Activated CD8-positive, alpha-beta memory T cell treated with anti-CD3 and anti-CD28 coated beads, Interleukin-2, amount 50 U/mL, for 24 hours (primary cell): ENCODE results near the gene PCDHA9.
"Not testable (repeated sequence)": the region's sequence is repeated elsewhere in the genome, so short reads cannot be mapped to it uniquely, and the experiment has no call there.

Source experiments
- DNase-seq: peaks from one replicate; pipeline ENCODE4 v3.0.0-alpha.2; 2020; ENCODE audit errors: extremely low read depth

The PCDHA9 gene

DNA sequence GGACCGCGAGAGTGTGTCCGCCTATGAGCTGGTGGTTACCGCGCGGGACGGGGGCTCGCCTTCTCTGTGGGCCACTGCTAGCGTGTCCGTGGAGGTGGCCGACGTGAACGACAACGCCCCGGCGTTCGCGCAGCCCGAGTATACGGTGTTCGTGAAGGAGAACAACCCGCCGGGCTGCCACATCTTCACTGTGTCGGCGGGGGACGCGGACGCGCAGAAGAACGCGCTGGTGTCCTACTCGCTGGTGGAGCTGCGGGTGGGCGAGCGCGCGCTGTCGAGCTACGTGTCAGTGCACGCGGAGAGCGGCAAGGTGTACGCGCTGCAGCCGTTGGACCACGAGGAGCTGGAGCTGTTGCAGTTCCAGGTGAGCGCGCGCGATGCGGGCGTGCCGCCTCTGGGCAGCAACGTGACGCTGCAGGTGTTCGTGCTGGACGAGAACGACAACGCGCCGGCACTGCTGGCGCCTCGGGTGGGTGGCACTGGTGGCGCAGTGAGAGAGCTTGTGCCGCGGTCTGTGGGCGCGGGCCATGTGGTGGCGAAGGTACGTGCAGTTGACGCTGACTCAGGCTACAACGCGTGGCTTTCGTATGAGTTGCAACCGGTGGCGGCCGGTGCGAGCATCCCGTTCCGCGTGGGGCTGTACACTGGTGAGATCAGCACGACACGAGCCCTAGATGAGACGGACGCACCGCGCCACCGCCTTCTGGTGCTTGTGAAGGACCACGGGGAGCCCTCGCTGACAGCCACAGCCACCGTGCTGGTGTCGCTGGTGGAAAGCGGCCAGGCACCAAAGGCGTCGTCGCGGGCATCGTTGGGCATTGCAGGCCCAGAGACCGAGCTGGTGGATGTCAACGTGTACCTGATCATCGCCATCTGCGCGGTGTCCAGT, 12.3 kb upstream of the PCDHA9 start:
- DNase-seq = no peak

GRCh38 chr5:140840978-140841962, 6.9 kb upstream of the PCDHA9 start, which contains the start of gene PCDHA8:
PCDHA8 (plus strand) TSS chr5:140841187; CDS start chr5:140841322, 135 bp downstream.
- no peak for DNase-seq

GRCh38 chr5:140842798-140843733, 5.1 kb upstream of the PCDHA9 start:
- DNase-seq = no peak

DNA sequence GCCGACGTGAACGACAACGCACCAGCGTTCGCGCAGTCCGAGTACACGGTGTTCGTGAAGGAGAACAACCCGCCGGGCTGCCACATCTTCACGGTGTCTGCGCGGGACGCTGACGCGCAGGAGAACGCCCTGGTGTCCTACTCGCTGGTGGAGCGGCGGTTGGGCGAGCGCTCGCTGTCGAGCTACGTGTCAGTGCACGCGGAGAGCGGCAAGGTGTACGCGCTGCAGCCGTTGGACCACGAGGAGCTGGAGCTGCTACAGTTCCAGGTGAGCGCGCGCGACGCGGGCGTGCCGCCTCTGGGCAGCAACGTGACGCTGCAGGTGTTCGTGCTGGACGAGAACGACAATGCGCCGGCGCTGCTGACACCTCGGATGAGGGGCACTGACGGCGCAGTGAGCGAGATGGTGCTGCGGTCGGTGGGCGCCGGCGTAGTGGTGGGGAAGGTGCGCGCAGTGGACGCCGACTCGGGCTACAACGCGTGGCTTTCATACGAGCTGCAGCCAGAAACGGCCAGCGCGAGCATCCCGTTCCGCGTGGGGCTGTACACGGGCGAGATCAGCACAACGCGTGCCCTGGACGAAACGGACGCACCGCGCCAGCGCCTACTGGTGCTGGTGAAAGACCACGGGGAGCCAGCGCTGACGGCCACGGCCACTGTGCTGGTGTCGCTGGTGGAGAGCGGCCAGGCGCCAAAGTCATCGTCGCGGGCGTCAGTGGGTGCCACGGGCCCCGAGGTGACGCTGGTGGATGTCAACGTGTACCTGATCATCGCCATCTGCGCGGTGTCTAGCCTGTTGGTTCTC, 1.9 kb downstream of the PCDHA9 start:
- DNase-seq = not testable (repeated sequence)

DNA sequence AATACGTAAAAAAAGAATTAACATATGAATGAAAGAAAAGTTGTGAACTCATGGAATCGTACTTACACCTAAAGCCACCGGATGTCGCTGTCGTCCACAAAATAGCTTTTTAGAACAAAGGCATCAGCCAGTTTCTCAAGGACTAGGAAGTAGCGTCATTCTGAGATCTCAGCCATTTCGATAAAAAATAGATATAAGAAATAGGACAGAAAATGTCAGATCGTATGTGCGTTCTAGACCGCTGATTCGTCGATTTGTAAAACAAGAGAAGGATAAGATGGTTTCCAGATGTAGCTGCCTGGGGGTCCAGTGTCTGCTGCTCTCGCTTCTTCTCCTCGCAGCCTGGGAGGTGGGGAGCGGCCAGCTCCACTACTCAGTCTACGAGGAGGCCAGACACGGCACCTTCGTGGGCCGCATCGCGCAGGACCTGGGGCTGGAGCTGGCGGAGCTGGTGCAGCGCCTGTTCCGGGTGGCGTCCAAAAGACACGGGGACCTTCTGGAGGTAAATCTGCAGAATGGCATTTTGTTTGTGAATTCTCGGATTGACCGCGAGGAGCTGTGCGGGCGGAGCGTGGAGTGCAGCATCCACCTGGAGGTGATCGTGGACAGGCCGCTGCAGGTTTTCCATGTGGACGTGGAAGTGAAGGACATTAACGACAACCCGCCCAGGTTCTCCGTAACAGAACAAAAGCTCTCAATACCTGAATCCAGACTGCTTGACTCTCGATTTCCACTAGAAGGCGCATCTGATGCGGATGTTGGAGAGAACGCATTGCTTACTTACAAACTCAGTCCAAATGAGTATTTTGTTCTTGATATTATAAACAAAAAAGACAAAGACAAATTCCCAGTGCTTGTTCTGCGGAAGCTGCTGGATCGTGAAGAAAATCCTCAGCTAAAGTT, 7.8 kb downstream of the PCDHA9 start, which contains the start of gene PCDHA10:
TSS of gene PCDHA10 (plus strand) at position 126 of the 903 bp plus-strand sequence. CDS start at position 278, 152 bp downstream.
- DNase-seq = no peak

DNA sequence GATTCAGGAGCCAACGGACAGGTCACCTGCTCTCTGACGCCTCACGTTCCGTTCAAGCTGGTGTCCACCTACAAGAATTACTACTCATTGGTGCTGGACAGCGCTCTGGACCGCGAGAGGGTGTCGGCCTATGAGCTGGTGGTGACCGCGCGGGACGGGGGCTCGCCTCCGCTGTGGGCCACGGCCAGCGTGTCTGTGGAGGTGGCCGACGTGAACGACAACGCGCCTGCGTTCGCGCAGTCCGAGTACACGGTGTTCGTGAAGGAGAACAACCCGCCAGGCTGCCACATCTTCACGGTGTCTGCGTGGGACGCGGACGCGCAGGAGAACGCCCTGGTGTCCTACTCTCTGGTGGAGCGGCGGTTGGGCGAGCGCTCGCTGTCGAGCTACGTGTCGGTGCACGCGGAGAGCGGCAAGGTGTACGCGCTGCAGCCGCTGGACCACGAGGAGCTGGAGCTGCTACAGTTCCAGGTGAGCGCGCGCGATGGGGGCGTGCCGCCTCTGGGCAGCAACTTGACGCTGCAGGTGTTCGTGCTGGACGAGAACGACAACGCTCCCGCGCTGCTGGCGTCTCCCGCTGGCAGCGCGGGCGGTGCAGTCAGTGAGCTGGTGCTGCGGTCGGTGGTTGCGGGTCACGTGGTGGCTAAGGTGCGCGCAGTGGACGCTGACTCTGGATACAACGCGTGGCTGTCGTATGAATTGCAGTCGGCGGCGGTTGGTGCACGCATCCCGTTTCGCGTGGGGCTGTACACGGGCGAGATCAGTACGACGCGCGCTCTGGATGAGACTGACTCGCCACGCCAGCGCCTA, 9.2 kb downstream of the PCDHA9 start:
- no peak for DNase-seq

GRCh38 chr5:140857987-140858240, 9.7 kb downstream of the PCDHA9 start:
- DNase-seq = no peak

DNA sequence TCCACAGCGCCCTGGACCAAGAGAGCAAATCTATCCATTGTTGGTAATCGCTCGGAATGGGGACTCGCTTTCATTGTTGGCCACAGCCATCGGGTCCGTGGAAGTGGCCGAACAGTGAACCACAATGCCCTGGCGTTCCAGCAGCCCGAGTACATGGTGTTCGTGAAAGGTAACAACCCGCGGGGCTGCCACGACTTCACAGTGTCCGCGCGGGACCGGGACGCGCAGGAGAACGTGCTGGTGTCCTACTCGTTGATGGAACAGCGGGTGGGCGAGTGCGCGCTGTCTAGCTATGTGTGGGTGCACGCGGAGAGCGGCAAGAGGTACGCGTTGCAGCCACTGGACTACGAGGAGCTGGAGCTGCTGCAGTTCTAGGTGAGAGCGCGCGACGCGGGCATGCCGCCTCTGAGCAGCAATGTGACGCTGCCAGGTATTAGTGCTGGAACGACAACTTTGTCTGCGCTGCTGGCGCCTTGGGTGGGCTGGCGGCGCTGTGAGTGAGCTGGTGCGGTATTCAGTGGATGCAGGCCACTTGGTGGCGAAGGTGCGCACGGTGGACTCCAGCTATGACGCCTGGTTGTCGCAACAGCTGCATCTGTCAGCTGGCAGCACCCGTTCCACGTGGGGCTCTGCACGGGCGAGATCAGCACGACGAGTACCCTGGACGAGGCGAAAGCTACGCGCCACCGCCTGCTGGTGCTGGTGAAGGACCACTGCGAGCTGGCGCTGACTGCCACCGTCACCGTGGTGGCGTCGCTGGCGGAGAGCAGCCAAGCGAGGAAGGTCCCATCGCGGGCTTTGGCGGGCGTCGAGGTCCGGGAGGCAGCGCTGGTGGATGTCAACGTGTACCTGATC, 14.5 kb downstream of the PCDHA9 start:
- DNase-seq = no peak

DNA sequence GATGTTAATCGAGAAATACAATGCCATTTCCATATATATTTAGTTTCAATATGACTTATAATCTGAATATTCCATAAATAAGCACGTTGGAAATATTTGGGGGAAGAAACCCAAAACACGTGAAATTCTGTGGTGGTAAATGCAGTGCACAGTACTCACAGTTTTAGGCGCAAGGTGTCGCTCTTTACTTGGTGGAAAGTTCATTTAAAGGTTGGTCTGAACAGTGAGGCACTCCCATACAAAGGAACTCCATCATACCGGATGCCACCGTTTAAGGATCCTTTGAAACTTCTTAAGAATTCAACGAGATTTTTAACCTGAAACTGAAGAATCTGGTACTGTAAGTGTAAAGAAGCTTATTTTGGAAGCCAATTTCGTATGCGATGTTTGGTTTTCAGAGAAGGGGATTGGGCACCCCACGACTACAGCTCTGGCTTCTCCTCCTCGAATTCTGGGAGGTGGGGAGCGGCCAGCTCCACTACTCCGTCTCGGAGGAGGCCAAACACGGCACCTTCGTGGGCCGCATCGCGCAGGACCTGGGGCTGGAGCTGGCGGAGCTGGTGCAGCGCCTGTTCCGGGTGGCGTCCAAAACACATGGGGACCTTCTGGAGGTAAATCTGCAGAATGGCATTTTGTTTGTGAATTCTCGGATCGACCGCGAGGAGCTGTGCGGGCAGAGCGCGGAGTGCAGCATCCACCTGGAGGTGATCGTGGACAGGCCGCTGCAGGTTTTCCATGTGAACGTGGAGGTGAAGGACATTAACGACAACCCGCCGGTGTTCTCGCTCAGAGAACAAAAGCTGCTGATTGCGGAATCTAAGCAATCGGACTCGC, 20.8 kb downstream of the PCDHA9 start, which contains the start of gene PCDHA11:
TSS of gene PCDHA11 (plus strand) at position 237 of the 834 bp plus-strand sequence. CDS start at position 384, 147 bp downstream.
- no peak for DNase-seq

DNA sequence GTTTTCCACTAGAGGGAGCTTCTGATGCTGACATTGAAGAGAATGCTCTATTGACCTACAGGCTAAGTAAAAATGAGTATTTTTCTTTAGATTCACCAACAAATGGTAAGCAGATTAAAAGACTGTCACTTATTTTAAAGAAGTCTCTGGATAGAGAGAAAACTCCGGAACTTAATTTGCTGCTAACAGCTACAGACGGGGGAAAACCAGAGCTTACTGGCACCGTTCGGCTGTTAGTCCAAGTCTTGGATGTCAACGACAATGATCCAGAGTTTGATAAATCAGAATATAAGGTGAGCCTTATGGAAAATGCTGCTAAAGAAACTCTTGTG, 21.3 kb downstream of the PCDHA9 start:
- no peak for DNase-seq

GRCh38 chr5:140870221-140871201, 22.3 kb downstream of the PCDHA9 start:
- no peak for DNase-seq

DNA sequence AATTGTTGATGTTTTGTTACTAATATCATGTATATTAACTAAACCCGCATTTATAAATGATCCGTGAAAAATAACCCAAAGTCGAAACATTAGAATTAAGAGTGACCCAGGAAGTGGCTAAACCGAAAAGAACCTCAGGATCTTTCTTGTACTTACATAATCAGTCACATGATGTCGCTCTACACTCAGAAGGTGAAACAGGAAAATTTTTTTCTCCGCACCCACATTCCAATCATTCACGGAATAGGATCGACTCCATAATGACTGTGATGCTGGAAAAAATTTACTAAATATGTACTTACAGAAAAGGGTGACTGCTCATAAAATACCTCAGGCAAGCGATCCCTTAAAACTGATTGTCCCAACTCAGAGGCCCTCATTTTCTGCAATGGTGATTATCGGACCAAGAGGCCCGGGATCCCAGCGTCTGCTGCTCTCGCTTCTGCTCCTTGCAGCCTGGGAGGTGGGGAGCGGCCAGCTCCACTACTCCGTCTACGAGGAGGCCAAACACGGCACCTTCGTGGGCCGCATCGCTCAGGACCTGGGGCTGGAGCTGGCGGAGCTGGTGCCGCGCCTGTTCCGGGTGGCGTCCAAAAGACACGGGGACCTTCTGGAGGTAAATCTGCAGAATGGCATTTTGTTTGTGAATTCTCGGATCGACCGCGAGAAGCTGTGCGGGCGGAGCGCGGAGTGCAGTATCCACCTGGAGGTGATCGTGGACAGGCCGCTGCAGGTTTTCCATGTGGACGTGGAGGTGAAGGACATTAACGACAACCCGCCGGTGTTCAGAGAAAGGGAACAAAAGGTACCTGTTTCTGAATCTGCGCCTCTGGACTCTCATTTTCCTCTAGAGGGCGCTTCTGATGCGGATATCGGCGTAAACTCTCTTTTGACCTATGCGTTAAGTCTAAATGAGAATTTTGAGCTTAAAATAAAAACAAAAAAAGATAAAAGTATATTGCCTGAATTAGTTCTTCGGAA, 27.2 kb downstream of the PCDHA9 start, which contains the start of gene PCDHA12:
TSS of gene PCDHA12 (plus strand) at position 224 of the 981 bp plus-strand sequence. CDS start at position 389, 165 bp downstream.
- DNase-seq = no peak

DNA sequence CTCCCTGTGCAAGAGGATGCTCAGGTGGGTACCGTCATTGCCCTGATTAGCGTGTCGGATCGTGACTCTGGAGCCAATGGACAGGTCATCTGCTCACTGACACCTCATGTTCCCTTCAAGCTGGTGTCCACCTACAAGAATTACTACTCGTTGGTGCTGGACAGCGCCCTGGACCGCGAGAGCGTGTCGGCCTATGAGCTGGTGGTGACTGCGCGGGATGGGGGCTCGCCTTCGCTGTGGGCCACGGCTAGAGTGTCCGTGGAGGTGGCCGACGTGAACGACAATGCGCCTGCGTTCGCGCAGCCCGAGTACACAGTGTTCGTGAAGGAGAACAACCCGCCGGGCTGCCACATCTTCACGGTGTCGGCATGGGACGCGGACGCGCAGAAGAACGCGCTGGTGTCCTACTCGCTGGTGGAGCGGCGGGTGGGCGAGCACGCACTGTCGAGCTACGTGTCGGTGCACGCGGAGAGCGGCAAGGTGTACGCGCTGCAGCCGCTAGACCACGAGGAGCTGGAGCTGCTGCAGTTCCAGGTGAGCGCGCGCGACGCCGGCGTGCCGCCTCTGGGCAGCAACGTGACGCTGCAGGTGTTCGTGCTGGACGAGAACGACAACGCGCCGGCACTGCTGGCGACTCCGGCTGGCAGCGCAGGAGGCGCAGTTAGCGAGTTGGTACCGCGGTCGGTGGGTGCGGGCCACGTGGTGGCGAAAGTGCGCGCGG, 28.5 kb downstream of the PCDHA9 start:
- not testable (repeated sequence) for DNase-seq

GRCh38 chr5:140877262-140877581, 29.0 kb downstream of the PCDHA9 start:
- no peak for DNase-seq
